Fibroblast of lung (primary cell): ENCODE measurements around the gene IFNA14.

Source experiments
- EZH2 ChIP-seq: IDR thresholded peaks from 2 replicates; pipeline ENCODE4 v1.5.1; 2012; ENCODE audit warnings: low read length, control low read depth, mild to moderate bottlenecking; ENCODE audit errors: missing control alignments
- TF ChIP-seq, protein P1 (sequence below), 2 donors: IDR thresholded peaks in 1 of 2; conservative IDR thresholded peaks in 1 of 2; 1 replicate in 1 of 2; 2 replicates in 1 of 2; pipeline ENCODE4 v1.5.1; 2011 to 2012; ENCODE audit warnings: low read length in 2 of 2, control low read depth in 1 of 2, inconsistent platforms in 1 of 2, low read depth in 1 of 2, mild to moderate bottlenecking in 1 of 2

DNA sequence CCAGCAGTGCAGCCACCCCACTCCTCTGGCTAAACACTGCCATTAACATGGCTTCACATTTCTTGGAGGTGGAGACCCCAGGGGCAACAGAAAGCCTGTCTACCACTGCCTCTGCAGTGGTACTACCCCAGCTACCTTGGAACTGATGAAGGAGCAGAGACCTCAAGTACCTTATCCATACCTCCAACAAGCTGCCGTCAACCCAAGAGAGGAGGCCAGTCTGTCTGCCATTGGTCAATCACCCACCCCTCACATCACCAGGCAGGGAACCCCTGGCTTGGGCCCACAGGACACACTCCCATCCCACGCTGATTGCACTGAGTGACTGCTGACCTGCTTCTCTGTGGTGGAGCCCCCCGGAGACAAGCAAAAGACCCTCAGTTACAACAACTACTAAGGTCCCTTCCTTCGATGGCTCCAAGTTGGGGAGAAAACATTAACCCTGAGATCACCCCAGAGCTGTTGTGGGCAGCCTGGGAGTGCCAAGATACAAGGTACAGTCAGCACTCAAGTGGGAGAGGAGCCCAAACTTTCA is 5.6 kb downstream of the IFNA14 start:
- TF ChIP-seq, protein P1, sequence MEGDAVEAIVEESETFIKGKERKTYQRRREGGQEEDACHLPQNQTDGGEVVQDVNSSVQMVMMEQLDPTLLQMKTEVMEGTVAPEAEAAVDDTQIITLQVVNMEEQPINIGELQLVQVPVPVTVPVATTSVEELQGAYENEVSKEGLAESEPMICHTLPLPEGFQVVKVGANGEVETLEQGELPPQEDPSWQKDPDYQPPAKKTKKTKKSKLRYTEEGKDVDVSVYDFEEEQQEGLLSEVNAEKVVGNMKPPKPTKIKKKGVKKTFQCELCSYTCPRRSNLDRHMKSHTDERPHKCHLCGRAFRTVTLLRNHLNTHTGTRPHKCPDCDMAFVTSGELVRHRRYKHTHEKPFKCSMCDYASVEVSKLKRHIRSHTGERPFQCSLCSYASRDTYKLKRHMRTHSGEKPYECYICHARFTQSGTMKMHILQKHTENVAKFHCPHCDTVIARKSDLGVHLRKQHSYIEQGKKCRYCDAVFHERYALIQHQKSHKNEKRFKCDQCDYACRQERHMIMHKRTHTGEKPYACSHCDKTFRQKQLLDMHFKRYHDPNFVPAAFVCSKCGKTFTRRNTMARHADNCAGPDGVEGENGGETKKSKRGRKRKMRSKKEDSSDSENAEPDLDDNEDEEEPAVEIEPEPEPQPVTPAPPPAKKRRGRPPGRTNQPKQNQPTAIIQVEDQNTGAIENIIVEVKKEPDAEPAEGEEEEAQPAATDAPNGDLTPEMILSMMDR (conservative IDR thresholded peaks at IDR 0.05 in 1 of 2, IDR thresholded peaks at IDR 0.05 in 1 of 2; ENCODE audit: low read depth in 1 of 2, low read length in 2 of 2), result no peak
- TF ChIP-seq EZH2, result no peak
